Activated CD4-positive, alpha-beta T cell treated with anti-CD3 and anti-CD28 coated beads, Interleukin-2, amount 50 U/mL, for 48 hours (primary cell): ENCODE results near the gene CD8B.
A peak's percentile ranks its signal among the peaks of the same experiment; 100 is the strongest.

ENCODE experiments used
- DNase-seq, 2 experiments: peaks; one replicate each; pipeline ENCODE4 v3.0.0-alpha.2; 2020

Gene CD8B

DNA sequence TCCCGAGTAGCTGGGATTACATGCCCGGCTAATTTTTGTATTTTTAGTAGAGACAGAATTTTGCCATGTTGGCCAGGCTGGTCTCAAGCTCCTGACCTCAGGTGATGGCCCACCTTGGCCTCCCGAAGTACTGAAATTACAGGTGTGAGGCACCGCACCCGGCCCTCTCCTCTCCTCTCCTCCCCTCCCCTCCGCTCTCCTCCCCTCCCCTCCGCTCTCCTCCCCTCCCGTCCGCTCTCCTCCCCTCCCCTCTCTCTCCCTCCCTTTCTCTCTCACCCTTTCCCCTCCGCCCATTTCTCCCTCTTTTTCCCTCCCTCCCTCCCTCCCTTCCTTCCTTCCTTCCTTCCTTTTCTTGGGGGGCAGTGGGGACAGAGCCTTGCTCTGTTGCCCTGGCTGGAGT is 28.4 kb downstream of the CD8B start:
- no peak for DNase-seq

DNA sequence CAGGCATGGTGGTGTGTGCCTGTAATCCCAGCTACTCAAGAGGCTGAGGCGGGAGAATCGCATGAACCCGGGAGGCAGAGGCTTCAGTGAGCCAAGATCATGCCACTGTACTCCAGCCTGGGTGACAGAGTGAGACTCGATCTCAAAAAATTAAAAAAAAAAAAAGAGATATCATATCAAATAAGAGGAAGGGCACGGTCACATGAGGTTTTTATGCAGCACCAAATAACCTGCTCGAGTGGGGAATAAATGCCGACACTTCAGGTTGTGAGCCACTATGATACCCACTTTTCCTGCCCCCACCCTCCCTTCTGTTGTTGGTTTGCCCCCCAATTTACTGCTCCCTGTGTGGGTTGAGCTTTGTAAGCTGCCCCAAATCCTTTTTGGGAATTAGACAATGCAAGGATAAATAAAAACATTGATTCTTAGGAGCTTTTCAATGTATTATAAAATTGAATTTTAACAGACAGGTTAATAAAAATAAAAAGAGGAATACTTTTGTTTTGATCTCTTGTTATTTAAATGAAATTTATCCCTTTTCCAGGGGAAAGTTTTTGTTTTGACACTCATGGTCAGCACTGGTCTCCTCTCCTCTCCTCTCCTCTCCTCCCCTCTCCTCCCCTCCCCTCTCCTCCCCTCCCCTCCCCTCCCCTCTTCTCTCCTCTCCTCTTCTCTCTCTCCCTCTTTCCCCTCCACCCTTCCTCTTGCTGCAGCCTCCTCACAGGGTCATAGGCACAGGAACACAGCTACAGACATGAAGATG is 29.2 kb downstream of the CD8B start:
- DNase-seq = no peak

DNA sequence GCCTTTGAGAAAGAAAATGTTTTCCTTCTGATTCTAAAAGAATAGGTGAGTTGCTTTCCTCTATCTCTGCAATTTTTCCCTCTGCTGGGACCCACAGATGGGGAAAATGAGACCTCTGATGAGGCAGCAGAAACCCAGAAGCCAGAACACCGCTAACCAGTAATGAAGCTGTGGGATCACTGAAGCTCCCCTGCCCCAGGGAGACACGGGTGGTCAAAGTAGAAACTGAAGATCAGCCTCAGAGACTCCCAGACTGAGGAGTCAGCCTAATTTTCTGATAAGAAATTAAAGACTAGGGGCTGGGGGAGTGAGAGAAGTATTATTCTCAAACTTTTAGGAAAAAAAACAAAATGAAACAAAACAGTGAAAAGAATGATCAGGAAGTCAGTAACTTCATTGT is 30.1 kb downstream of the CD8B start:
- DNase-seq = no peak

DNA sequence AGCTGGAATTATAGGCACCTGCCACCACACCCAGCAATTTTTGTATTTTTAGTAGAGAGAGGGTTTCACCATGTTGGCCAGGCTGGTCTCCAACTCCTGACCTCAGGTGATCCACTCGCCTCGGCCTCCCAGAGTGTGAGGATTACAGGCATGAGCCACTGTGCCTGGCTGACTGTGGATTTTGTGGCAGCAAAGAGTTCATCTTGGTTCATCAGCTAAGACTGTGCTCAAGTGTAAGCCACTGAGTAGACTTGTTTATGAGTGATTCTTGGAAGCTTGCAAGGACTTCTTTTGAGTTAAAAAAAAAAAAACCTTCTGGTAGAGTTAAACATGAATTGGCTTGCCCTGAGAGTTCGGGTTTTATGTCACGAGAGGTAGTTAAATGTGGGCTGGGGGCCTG is 34.7 kb downstream of the CD8B start:
- DNase-seq = no peak

- DNase-seq = no peak
These were observed 35.8 kb downstream of the CD8B start for GRCh38 chr2:86825693-86826381.

DNA sequence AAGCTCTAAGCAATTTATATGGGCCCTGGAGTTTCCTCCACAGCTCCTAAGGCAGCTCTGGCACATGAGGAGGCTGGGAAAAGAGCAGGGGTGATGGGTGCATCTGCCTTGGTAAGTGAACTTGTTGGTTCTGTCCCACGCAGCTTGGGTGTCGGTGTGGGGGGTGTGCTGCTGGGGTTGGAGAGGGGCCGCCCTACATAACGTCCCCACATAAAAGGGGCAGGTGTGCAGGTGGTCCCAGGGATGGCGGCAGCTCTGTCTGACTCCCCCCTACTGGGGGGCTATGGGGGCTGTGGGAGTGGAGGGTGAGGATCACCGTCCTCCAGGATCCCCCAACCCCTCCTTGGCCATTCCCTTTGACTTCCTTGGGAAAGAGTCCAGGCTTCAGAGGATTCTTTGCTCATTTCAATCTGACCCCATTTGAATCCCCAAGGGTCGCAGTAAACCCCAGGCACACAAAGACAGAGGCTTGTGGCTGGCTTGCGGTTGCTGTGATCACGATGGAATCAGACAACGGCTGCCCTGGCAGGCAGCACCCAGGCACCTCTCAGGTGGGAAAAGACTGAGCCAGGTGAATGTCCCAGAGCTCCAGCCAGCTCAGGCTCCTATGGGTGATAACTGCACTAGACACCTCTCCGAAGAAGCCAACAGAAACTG is 36.5 kb downstream of the CD8B start:
- no peak for DNase-seq

- DNase-seq = no peak
These were observed 38.9 kb downstream of the CD8B start for GRCh38 chr2:86822668-86823345.

DNA sequence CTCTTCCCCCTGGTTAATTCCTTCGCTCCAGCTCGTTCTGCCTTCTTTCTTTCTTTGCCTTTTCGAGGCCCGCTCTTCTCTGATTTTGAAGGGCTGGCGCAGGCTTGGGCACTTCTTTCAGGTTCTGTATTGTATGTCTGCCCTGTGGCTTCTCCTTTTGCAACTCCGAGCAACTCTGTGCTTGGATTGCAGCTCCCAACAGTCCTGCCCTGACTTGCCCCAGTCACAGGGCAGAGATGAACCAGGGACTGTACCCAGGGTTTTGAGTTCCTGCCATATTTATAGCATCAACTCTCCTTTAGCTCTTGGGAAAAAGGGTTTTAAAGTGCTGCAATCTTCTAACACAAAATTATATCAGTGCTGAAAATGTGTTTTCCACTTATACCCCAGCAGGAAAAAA is 39.8 kb downstream of the CD8B start:
- DNase-seq = no peak

- DNase-seq = no peak
These were observed 40.4 kb downstream of the CD8B start for GRCh38 chr2:86821306-86821705.

- DNase-seq = no peak
These were observed 42.7 kb downstream of the CD8B start for GRCh38 chr2:86818957-86819356.

GRCh38 chr2:86818114-86818801 is 43.4 kb downstream of the CD8B start:
- DNase-seq = no peak

- DNase-seq = no peak
These were observed 46.1 kb downstream of the CD8B start for GRCh38 chr2:86815611-86816010.

- DNase-seq = no peak
These were observed 52.1 kb downstream of the CD8B start for GRCh38 chr2:86809481-86810121.

DNA sequence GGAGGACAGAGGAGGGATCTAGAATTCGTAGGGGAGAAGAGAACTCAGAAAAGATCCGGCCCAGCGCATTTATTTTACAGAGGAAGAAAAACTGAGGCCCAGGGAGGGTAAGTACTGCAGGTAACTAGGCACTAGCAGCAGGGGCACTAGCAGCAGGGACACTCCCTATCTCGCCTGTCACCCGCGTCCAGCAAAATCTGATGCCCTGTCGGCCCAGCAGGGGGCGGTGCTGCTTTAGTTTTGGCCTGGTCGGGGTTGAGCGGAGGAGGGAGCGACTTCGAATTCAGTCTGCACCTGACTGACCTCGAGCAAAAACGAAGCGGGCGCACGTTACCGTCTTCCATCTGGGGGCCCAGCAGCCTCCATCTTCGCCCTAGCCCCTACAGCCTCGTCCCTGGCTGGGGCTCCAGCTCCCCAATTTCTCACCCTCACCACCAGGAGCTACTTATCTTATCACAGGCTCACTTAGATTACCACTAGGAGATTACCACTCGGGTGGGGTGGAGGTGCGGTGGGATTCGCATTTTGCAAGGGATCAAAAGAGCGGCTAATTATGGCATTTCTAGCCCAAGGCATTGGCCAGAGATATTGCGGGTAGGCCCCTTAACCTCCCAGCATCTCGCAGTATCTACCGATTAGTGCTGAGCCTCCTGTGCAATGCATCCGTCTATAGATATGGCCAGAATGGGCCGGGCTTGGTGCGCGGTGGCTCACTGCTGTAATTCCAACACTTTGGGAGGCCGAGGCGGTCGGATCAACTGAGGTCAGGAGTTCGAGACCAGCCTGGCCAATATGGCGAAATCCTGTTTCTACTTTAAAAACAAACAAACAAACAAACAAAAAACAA is 53.1 kb downstream of the CD8B start:
- peak; percentile 93 to 96 for DNase-seq

GRCh38 chr2:86807468-86808275 is 54.0 kb downstream of the CD8B start:
- DNase-seq = peak; percentile 41 to 43

- DNase-seq = no peak
These were observed 54.6 kb downstream of the CD8B start for GRCh38 chr2:86807133-86807467.

GRCh38 chr2:86806059-86806857 is 55.4 kb downstream of the CD8B start:
- no peak for DNase-seq

GRCh38 chr2:86800856-86801567 is 60.7 kb downstream of the CD8B start:
- no peak for DNase-seq

DNA sequence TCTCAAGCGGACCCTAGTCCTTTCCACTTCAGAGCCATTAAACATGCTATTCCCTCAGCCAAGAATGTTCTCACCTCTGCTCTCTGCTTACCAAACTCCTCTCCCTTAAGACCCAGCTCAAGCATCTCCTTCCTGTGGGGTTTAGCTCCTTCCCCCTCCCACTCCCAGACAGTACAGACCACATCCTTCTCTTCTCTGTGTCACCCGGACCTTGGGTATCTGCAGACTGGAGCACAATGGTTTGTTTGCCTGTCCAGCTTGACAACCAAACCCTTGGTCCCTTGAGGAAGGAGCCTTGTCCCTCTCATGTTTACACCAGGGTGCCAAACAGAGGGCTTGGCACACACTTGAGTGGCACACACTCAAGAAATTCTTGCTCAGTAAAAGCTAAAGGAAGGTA is 66.8 kb downstream of the CD8B start:
- DNase-seq = no peak
